CD4-positive, alpha-beta T cell treated with Interferon alpha-2 for 1 hour (primary cell): ENCODE measurements around the gene TEP1.

Experiments
- DNase-seq, 2 donors: peaks; one replicate each; pipeline ENCODE4 v3.0.0-alpha.2; 2020 to 2022

TEP1 gene

GRCh38 chr14:20429801-20430669 is 16.7 kb upstream of the TEP1 start:
- DNase-seq, result no peak

GRCh38 chr14:20428802-20429201 is 15.5 kb upstream of the TEP1 start:
- DNase-seq, result no peak

- DNase-seq, result no peak
These were observed 14.7 kb upstream of the TEP1 start for GRCh38 chr14:20428010-20428365.

DNA sequence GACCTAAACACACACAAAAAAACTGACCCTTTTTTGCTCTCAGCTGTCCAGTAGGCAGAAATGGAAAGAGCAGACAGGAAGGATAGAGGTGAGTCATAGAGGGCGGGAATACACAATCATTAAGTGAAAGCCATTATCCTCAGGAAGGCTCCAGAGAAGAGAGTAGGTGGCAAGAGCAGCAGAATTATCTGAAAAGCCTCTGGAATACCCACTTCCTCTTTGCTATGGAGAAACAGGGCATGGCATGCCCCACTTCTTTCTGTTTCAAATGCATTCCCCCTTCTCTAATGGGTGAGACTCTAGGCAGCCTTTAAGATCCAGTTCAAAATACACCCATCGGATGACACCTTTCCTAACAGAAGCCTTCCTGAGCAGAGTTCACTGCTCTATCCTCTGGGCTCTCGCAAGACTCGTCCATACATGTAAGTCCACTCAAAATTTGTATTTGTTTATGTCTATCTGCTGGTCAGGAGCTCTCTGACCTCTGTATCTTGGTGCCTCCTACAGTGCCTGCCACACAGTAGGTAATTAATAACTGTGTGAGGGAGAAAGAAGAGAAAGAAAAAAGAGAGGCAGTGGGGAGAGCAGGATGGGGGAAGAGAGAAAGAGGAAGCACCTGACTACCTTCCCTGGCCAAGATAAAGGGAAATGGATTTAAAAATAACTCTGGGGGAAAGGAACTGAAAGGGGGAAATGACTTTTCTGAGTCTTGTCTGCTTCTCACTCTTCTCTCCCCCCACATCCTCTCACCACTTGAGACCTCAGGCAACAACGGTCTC is 14.1 kb upstream of the TEP1 start:
- no peak for DNase-seq

DNA sequence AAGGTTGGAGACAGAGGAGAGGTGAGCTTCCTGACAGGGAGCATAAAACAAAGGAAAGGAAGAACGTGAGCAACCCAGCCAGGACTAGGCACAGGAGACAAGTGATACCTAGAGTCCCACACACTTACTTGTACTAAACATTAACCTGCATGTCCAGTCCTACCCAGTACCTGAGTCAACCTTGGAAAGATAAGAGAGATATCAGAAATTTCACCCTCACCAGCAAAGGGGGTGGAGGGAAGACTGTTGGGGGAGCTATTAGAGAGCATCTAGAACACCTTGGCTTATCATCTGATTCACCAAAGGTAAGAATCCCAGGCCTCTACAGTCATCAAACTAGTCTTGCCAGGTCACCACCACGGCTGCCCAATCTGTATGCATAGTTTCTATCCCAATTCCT is 11.6 kb upstream of the TEP1 start:
- DNase-seq, result no peak

DNA sequence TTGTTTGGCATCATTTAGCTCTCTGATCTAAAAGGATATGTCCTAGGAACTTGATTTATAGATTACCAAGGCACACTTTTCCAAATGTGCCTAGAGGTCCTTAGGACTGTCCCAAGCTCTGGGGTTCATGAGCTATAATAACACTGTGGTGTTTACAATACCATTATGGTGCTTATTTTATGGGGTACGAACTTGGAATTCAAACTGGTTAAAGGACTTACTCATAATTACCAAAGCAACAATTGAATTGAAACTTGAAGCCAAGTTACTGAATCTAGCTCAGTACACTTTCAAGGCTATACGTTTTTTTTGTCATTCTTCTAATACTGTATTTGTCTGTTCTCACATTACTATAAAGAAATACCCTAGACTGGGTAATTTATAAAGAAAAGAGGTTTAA is 9.6 kb upstream of the TEP1 start:
- no peak for DNase-seq

DNA sequence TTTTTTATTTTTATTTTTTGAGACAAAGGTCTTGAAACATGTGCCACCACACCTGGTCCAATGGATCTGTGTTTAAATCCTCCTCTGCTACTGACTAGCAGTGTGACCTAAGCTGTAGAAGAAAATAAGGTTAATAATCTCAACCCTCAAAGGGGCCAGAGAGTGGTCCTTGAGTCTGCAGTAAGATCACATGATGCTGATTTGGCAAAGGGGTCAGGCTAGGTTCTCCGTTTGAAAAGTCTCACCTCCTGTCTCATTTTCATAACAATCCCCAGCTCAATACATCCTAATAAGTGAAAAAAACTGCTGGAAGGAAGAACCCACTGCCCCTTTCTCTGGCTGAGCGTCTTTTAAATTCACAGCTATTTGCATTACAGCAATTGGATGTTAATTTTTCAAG is 8.0 kb upstream of the TEP1 start:
- no peak for DNase-seq

DNA sequence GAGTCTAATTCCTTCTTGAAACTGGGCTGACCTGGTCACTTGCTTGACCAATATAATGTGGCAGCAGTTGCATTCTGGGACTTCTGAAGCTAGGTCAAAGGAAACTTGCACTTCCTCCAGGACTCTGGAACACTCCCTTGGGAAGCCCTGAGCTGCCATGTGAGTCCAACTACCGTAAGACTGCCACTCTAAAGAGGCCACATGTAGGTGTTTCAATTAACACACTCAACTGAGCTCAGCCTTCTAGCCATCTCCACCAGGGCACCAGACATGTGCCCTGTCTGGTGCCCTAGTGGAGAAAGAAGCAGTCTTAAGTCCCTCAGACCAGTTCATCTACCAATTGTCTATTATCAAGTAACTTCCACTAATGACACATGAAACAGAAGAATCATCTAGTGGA is 6.1 kb upstream of the TEP1 start:
- DNase-seq, result no peak

DNA sequence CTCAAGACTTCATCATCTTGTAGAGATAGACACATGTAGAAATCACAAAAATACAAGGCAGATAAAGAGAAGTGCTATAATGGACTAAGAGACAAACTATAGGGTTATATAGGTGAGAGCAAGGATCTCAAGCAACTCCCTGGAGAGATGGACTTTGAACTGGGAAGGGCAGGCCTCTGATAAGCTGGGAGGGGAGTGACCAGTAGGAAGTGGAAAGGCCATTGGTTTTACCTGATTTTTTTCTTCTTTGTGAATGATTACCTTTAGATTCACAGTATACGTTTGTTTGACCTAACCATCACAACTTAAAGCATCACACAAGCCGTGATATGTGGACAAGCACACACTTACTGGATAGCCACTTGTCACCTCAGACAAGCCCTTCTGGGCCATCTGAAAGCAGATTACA is 5.2 kb upstream of the TEP1 start:
- no peak for DNase-seq

DNA sequence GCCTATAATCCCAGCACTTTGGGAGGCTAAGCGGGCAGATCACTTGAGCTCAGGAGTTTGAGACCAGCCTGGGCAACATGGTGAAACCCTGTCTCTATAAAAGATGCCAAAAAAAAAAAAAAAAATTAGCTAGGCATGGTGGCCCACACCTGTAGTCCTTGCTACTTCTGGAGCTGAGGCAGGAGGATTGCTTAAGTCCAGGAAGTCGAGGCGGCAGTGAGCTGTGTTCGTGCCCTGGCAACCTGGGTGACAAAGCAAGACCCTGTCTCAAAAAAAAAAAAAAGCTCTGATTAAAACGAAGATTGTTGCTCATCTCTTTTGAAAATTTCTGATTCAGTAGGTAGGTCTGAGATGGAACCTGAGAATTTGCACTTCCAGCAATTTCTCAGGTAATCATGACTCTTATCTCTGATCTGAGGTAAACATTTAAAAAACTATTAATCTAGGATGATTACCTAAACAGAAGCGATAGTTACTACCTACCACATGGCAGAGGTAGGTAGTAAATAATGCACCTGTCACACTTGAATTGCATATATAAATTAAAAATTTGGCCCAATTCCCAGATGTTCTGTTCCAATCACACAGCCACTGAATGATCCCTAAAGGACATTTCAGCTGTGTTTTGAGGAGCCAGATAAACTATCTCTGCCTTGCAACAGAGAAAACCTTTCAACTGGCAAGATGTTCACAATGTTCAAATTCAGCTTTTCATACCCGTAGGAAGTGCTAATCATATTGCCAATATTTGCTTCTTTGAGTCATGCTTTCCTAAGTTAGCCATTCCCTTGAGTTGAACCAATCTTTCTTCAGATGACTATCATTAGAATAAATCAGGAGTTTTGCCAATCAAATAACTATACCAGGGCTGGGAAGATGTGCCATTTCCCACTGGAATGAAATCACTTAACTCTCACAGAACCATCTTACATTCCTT is 4.2 kb upstream of the TEP1 start:
- no peak for DNase-seq

- no peak for DNase-seq
These were observed 2.9 kb upstream of the TEP1 start for GRCh38 chr14:20416223-20416622.

DNA sequence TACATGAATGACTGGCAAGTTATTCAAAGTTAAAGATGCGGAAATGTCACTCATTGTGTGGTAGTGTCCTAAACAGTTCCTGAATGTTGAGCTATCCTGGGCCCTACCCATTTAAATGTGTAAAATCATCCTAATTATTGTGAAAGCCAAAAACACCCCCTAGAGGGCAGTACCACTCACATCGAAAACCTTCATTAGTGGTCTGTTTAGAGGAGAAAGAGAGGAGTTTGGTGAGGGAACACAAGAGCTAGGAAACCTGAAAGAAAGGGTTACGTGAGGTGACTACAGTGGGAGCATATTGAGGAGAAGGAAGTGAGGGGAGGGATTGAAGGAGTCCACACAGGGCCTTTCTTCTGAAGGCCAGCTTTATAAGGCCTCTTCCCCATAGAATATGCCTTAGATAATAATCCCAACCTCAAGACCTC is 2.5 kb upstream of the TEP1 start:
- peak; percentile 40 to 72 for DNase-seq

DNA sequence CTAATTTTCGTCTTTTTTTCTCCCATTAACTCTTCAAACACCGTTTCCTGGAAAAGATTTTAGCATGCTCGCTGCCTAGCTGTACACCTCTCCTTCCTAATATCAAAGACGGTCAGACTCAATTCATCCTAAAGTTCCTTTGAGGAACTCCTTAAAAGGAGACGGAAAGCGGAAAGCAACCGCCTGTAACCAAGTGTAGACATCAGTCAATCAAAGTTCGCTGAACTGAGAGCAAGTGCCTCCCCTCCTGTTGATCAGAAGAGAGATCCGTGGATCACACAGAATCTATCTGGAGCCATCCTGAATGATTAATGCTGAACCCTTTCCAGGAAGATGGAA is 412 bp upstream of the TEP1 start:
- peak in 1 of 2 donors; percentile 50 for DNase-seq

DNA sequence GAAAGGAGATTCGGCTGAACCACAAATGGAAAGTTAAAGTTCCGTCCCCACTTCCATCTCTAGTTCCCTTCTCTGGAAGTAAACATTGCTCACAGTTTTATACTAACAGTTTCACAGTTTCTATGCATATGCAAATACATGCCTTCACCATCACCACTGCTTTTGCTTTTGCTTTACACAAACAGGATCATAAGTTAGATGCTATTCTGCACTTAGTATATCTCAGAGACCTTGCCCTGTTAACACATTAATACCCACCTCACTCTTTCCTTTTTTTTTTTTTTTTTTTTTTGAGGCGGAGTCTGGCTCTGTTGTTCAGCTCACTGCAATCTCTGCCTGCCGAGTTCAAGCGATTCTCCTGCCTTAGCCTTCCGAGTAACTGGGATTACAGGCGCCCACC is 890 bp downstream of the TEP1 start:
- peak in 1 of 2 donors; percentile 50 for DNase-seq

DNA sequence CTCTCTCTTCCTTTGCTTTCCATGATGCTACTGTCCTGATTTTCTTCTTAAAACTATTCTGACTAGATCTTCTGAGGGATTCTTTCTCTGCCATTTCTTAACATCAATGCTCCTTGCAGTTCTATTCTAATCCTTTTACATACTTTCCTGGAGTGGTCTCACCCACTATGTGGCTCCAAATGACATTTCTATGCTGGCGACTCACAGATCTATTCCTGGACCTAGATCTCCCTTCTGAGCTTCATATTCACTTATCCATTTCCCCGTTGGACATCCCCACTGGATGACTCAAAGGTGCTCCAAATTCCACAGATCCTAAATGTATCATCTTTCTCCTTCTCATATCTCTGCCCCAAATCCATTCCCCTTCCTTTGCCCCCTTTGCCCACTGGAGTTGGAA is 4.1 kb downstream of the TEP1 start:
- DNase-seq, result no peak

- no peak for DNase-seq
These were observed 9.8 kb downstream of the TEP1 start for GRCh38 chr14:20403521-20403920.

GRCh38 chr14:20400965-20401593 is 12.2 kb downstream of the TEP1 start:
- DNase-seq, result no peak

DNA sequence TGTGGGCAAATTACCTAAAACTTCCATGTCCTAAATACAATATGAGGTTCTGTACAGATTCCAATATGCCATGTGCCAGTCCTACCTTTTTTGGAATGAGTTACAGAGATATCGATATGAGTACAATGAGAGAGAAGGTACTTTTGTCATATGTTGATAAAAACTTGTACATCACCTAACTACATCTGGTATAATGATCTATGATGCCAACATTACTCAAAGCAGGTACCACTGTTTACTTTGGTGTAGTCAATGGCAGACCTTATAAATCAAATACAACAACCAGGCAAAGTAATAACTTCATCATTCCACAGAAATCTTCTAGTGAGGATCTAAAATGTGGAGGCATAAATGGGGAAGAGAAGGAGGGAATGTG is 12.7 kb downstream of the TEP1 start:
- DNase-seq, result no peak

DNA sequence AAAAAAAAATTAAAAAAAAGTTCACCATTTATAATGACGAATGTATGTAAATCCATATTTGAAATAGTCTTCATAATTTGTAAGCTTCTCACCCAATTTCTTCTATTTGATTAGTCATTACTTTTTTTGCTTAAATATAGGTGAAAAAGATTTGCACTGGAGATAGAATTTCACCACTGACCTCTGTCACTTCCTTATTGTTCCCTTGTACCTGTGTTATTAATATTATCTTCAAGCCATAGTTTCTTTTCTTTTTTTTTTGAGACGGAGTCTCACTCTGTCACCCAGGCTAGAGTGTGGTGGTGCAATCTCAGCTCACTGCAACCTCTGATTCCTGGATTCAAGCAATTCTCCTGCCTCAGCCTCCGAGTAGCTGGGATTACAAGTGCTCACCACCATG is 15.8 kb downstream of the TEP1 start:
- no peak for DNase-seq

DNA sequence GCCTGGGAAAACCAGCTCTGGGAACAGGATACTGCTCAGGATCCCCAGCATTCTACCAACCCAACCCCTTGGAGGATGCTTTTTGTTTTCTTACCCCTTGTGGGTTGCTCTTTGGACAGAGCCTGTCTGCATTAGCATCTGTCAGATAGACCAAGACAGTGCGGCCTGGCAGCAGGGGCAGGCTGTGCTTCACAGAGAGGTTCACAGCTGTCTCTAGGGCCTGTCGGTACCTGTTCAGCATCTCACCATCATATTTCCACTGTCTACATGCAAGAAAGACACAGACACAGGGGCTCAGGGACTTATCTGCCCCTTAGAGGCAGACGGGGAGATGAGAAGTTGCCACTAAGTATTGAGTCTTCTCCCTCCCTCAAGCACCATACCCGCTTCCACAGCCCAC is 21.8 kb downstream of the TEP1 start:
- DNase-seq, result no peak

DNA sequence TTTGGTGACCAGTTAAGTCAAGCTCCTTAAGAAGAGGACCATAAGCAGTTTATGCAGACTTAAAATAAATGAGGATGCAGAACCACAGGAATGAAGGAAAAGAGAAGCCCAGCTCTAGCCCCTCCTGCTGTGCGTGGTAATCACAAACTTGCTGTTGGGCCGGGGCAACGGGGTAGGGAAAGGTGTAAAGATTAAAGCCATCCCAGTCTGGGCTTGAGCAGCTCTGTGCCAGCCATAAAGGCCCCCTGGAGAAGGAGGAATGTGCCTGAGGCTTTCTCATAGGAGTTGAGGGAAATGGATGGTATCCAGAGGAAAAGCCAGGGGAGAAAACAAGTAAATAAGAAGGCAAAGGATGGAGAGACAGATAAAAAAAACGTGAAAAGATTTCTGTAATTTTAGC is 25.1 kb downstream of the TEP1 start:
- DNase-seq, result no peak

DNA sequence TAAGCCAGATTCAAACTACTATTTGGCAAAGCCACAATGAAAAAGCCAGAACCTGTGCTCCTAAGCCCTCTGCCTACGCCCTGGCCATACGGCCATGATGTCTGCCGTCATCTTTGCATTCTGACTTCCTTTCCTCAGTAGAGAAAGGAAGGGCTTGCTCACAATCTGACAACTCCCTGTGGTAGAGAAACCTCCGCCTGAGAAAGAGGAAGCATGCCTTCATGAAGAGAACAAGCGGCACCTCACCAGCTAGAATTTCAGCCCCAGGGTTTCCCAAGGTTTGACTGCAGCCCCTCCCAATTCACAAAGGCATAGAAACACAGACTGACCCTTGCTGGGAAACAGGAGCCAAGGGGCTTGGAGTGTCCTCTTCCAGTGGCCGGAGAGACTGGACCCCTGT is 25.7 kb downstream of the TEP1 start:
- DNase-seq, result peak; percentile 5 to 20

GRCh38 chr14:20386276-20386855 is 26.9 kb downstream of the TEP1 start:
- no peak for DNase-seq
